HG03521 (cell line): ENCODE measurements around the gene GDI1.

Source experiments
- ATAC-seq: cut with Tn5 transposase; IDR thresholded peaks from one replicate; pipeline ENCODE4 v1.9.1; 2021; ENCODE audit warnings: mild to moderate bottlenecking, moderate library complexity; ENCODE audit not compliant: unreplicated experiment

The GDI1 gene

GRCh38 chrX:154436374-154436982 lies 476 bp upstream of the GDI1 start:
- peak; percentile 41 for ATAC-seq

- ATAC-seq: no peak
Measured at GRCh38 chrX:154437971-154438893, 1.3 kb downstream of the GDI1 start.

DNA sequence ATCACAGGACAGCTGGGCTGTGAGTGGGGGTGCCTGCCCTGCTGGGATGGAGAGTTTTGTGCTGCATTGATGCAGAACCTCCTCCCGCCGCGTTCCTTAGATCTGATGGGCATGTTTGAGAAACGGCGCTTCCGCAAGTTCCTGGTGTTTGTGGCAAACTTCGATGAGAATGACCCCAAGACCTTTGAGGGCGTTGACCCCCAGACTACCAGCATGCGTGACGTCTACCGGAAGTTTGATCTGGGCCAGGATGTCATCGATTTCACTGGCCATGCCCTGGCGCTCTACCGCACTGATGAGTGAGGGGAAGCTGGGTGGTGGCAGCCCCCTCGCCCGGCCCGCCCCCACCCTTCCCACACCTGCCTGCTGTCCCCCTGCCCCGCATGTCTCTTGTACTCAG lies 2.9 kb downstream of the GDI1 start:
- ATAC-seq: no peak

- no peak for ATAC-seq
Measured at GRCh38 chrX:154440623-154441357, 3.8 kb downstream of the GDI1 start.

DNA sequence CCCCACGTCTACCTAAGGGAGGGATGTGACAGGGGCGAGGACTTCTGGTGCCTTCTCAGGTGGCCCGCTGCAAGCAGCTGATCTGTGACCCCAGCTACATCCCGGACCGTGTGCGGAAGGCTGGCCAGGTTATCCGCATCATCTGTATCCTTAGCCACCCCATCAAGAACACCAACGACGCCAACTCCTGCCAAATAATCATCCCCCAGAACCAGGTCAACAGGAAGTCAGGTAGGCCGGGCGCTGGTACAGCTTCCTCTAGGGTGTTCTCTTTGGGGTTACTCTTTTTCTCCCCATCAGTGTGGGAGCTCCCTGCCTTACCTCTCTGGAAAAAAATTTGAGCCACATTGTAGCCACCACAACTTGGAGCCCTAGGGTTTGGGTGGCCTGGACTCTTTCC lies 4.6 kb downstream of the GDI1 start:
- ATAC-seq: no peak

- no peak for ATAC-seq
Measured at GRCh38 chrX:154441984-154442707, 5.2 kb downstream of the GDI1 start.

- no peak for ATAC-seq
Measured at GRCh38 chrX:154443479-154443910, 6.5 kb downstream of the GDI1 start.

DNA sequence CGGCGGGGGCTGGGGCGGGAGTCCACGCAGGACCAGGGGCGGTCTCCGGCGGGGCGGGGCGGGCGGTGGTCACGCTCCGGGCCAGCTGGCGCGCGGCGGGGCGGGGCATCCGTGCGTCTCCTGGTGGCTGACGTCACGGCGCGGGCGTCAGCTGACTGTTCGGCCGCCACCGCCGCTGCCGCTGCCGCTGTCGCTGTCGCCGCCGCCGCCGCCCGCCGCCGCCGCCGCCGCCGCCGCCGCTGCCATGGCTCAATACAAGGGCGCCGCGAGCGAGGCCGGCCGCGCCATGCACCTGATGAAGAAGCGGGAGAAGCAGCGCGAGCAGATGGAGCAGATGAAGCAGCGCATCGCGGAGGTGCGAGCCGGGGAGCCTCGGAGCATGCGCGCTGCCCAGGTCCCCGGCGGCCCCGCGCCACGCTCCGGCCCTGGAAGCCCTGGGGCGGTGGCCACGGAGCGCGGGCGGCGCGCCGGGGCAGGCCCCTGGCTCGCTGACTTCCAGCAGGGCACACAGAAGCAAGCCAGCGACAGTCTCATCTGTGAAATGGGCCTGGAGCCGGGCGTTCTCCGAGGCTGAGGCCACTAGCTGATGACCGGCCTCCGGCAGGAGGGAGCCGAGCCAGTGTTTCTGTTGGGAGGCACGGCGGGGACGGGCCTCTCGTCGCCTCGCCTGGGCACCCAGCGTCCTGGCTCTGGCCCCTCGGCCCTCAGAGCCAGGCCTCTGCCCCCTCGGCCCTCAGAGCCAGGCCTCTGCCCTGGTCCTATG lies 7.2 kb downstream of the GDI1 start, which contains the start of gene FAM50A:
TSS of gene FAM50A (plus strand) at position 150 of the 763 bp plus-strand sequence. CDS start at position 245, 95 bp downstream.
- ATAC-seq: peak; percentile 84

DNA sequence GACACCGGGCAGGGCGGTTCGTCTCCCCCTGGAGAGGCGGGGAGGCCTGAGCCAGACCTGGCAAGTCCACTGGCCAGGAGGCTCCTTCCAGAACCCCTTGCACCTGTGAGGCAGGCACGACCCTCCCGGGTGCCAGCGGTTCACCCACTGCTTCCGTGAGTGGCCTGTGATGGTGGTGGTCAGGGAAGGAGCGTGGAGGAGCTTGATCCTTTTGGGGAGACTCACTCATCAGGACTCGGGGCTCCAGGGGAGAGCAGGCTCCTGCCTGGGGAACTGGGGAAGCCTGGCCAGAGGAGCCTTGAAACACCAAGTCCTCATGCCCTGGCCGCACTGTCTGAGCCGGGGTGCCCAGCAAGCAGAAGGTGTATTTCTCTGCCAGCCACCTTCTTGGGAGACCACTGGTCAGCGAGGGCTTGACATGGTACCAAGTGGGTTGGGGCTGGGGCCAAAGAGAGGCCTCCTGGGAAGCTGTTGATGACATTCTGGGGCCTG lies 7.8 kb downstream of the GDI1 start:
- ATAC-seq: no peak

DNA sequence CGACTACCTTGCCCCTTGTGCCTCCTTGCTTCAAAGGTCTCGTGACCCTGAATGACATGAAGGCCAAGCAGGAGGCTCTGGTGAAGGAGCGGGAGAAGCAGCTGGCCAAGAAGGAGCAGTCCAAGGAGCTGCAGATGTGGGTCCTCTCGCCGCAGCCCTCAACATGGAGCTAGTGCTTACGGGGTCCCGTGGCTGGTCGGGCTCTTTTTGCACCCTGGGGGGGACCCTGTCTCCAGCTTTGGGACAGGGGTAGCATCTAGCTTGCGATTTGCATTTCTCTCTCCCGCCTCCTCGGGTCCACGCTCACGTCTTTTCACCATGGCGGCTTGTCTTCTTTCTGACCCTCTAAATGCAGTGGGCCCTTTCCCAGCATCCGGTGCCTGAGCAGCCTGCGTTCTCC lies 8.8 kb downstream of the GDI1 start:
- no peak for ATAC-seq

DNA sequence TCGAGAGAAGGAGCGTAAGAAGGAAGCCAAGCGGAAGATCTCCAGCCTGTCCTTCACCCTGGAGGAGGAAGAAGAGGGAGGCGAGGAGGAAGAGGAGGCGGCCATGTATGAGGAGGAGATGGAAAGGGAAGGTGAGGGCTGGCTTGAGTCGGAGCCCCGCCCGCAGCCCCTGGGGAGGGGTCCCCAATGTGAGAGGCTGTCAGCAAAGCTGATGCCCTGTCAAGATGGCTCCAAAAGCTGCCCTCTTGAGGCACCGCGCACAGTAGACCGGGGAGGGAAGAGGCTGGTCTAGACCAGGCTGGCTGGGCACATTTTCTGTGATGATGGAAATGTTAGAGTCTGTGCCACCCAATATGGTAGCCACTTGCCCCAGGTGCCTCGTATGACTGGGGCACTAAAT lies 9.5 kb downstream of the GDI1 start:
- ATAC-seq: no peak

DNA sequence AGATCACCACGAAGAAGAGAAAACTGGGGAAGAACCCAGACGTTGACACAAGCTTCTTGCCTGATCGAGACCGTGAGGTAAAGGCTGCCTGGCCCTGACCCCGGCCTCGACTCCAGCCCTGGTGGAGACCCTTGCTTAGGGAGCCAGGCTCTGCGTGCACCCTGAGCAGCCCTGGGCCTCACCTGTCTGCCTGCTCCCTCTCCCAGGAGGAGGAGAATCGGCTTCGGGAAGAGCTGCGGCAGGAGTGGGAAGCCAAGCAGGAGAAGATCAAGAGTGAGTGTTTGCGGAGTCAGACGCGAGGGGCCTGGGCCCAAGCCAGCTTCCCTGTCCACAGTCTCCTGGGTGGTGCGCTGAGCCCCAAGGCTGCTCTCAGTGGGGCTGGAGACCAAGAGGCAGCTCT lies 11.5 kb downstream of the GDI1 start:
- no peak for ATAC-seq

DNA sequence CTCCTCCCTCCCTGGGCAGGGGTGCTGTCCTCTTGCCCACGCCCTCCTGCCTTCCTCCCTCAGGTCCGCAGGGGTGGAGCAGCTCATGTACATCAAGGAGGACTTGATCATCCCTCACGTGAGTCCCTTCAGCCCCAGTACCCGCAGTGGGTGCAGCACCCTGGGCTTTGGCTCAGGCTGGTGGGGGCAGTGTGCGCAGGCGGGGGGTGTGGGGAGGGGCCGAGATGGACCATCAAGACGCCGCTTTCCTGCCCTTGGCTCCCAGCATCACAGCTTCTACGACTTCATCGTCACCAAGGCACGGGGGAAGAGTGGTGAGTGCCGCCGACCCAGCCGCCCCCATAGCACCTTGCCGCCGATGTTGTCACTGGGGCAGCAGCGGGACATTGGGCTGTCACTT lies 12.7 kb downstream of the GDI1 start:
- no peak for ATAC-seq

DNA sequence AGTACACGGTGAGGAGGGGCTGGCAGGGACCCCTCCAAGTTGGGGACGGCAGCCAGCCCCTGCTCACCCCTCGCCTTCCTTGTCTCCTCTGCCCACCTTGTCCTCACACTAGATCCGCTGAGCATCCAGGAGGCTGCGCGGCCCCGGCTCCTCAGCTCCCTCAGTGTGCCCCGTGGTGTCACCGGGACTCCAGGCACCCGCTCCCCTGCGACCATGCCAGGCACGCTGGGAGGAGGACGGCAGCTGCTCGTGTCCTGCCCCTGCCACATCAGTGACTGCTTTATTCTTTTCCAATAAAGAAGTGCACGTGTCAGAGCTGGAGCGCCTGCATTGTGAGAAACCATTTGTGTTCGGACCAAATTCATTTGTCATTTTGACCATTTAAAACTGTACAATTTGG lies 13.4 kb downstream of the GDI1 start:
- no peak for ATAC-seq

- no peak for ATAC-seq
Measured at GRCh38 chrX:154452823-154453222, 15.9 kb downstream of the GDI1 start.

GRCh38 chrX:154457491-154458115 lies 20.6 kb downstream of the GDI1 start:
- ATAC-seq: peak; percentile 44

- peak; percentile 46 for ATAC-seq
Measured at GRCh38 chrX:154458116-154458953, 21.4 kb downstream of the GDI1 start, which contains the start of gene PLXNA3. TSS of gene PLXNA3 (plus strand) at chrX:154458281. CDS start at chrX:154460184, 1,903 bp downstream.
